Nephron (organoid): ENCODE data around the gene CLEC19A.

Source experiments
- H3K27ac Mint-ChIP-seq, 3 experiments: 2 replicates each; pipeline ENCODE4 v1.8.0; 2020; ENCODE audit warnings: mixed read lengths in 3 of 3, mild to moderate bottlenecking in 2 of 3, moderate library complexity in 1 of 3
- H3K27me3 Mint-ChIP-seq: 2 replicates; pipeline ENCODE4 v1.8.0; 2021; ENCODE audit warnings: low read depth, mild to moderate bottlenecking, moderate library complexity, mixed read lengths
- H3K36me3 Mint-ChIP-seq: 2 replicates; pipeline ENCODE4 v1.8.0; 2020; ENCODE audit warnings: low read depth, mixed read lengths
- H3K4me1 Mint-ChIP-seq: 2 replicates; pipeline ENCODE4 v1.8.0; 2020; ENCODE audit warnings: mixed read lengths
- H3K4me3 Mint-ChIP-seq, 3 experiments: 2 replicates each; pipeline ENCODE4 v1.8.0; 2020; ENCODE audit warnings: mild to moderate bottlenecking in 3 of 3, mixed read lengths in 3 of 3, moderate library complexity in 2 of 3
- H3K9me3 Mint-ChIP-seq: 2 replicates; pipeline ENCODE4 v1.8.0; 2020; ENCODE audit warnings: mixed read lengths
- CTCF ChIP-seq, 3 experiments: fragments of 200-600 bp; sonication (generic); IDR thresholded peaks; one replicate each; pipeline ENCODE4 v1.5.0; 2021; ENCODE audit warnings: antibody characterized with exemption in 3 of 3; ENCODE audit not compliant: unreplicated experiment in 3 of 3

Gene CLEC19A

GRCh38 chr16:19281246-19281645 lies 4.3 kb upstream of the CLEC19A start:
- H3K27me3 Mint-ChIP-seq: no peaks in the 10 kb centered on the region
- no peak overlapping the region for H3K27ac Mint-ChIP-seq
- H3K4me1 Mint-ChIP-seq: no peaks in the 10 kb centered on the region
- no peaks in the 10 kb centered on the region for H3K36me3 Mint-ChIP-seq
- no peak for TF ChIP-seq CTCF (IDR thresholded peaks at IDR 0.05; ENCODE audit: unreplicated experiment in 3 of 3)
- H3K4me3 Mint-ChIP-seq: no peak overlapping the region
- peaks cover 2% of the 10 kb centered on the region for H3K9me3 Mint-ChIP-seq

- H3K27me3 Mint-ChIP-seq: no peaks in the 10 kb centered on the region
Observed at GRCh38 chr16:19282101-19282500, 3.4 kb upstream of the CLEC19A start.

GRCh38 chr16:19283637-19284036 lies 1.9 kb upstream of the CLEC19A start:
- H3K27me3 Mint-ChIP-seq: no peaks in the 10 kb centered on the region
- TF ChIP-seq CTCF (IDR thresholded peaks at IDR 0.05; ENCODE audit: unreplicated experiment in 3 of 3): no peak

More at GRCh38 chr16:19282101-19282500, 3.4 kb upstream of the CLEC19A start:
- H3K4me1 Mint-ChIP-seq: no peaks in the 10 kb centered on the region
- no peak for TF ChIP-seq CTCF (IDR thresholded peaks at IDR 0.05; ENCODE audit: unreplicated experiment in 3 of 3)
- H3K9me3 Mint-ChIP-seq: peaks cover 2% of the 10 kb centered on the region
- no peak overlapping the region for H3K4me3 Mint-ChIP-seq
- no peak overlapping the region for H3K27ac Mint-ChIP-seq
- no peaks in the 10 kb centered on the region for H3K36me3 Mint-ChIP-seq

GRCh38 chr16:19284207-19284606 lies 1.3 kb upstream of the CLEC19A start:
- H3K4me1 Mint-ChIP-seq: no peaks in the 10 kb centered on the region
- no peaks in the 10 kb centered on the region for H3K9me3 Mint-ChIP-seq
- no peak overlapping the region for H3K27ac Mint-ChIP-seq
- no peaks in the 10 kb centered on the region for H3K27me3 Mint-ChIP-seq
- no peak overlapping the region for H3K4me3 Mint-ChIP-seq
- no peaks in the 10 kb centered on the region for H3K36me3 Mint-ChIP-seq
- no peak for TF ChIP-seq CTCF (IDR thresholded peaks at IDR 0.05; ENCODE audit: unreplicated experiment in 3 of 3)

More at GRCh38 chr16:19283637-19284036, 1.9 kb upstream of the CLEC19A start:
- Mint-ChIP-seq H3K9me3 (no peaks in the 10 kb centered on the region), H3K4me3 (no peak overlapping the region), H3K27ac (no peak overlapping the region), H3K36me3 (no peaks in the 10 kb centered on the region), H3K4me1 (no peaks in the 10 kb centered on the region)

- Mint-ChIP-seq H3K4me3 (no peak overlapping the region), H3K4me1 (peaks cover 19% of the 10 kb centered on the region)
Observed at GRCh38 chr16:19286827-19287226, 1.3 kb downstream of the CLEC19A start.

More at GRCh38 chr16:19286827-19287226, 1.3 kb downstream of the CLEC19A start:
- Mint-ChIP-seq H3K27me3 (peaks cover 5% of the 10 kb centered on the region), H3K9me3 (no peaks in the 10 kb centered on the region), H3K27ac (no peak overlapping the region), H3K36me3 (no peaks in the 10 kb centered on the region)
- TF ChIP-seq CTCF (IDR thresholded peaks at IDR 0.05; ENCODE audit: unreplicated experiment in 3 of 3): no peak
